Mucosa of stomach (tissue), 1 donor: ENCODE measurements around the gene SLC17A4.

Source experiments
- H3K27me3 ChIP-seq: one replicate; pipeline ENCODE4 v1.7.0; 2013; ENCODE audit warnings: mild to moderate bottlenecking, low read length; ENCODE audit not compliant: control insufficient read depth, insufficient read depth
- H3K36me3 ChIP-seq: one replicate; pipeline ENCODE4 v1.7.0; 2013; ENCODE audit warnings: low read length; ENCODE audit not compliant: control insufficient read depth, insufficient read depth
- H3K4me1 ChIP-seq: one replicate; pipeline ENCODE4 v1.7.0; 2013; ENCODE audit warnings: mild to moderate bottlenecking, low read length; ENCODE audit not compliant: control insufficient read depth, insufficient read depth
- H3K4me3 ChIP-seq: one replicate; pipeline ENCODE4 v1.7.0; 2013; ENCODE audit warnings: low read length
- H3K9ac ChIP-seq: one replicate; pipeline ENCODE4 v1.7.0; 2013; ENCODE audit warnings: mild to moderate bottlenecking, low read length, moderate library complexity
- H3K9me3 ChIP-seq: one replicate; pipeline ENCODE4 v1.7.0; 2013; ENCODE audit warnings: mild to moderate bottlenecking, low read length, moderate library complexity; ENCODE audit not compliant: control insufficient read depth
- donor health status: Pancreatic carcinoma.

Gene SLC17A4

GRCh38 chr6:25755483-25755882 is 941 bp downstream of the SLC17A4 start:
- Histone ChIP-seq H3K9ac (no peak overlapping the region), H3K27me3 (no peaks in the 10 kb centered on the region), H3K4me3 (no peak overlapping the region), H3K9me3 (no peaks in the 10 kb centered on the region), H3K36me3 (no peaks in the 10 kb centered on the region), H3K4me1 (no peaks in the 10 kb centered on the region)

- Histone ChIP-seq H3K9ac (no peak overlapping the region), H3K27me3 (no peaks in the 10 kb centered on the region), H3K4me1 (no peaks in the 10 kb centered on the region), H3K4me3 (no peak overlapping the region), H3K36me3 (no peaks in the 10 kb centered on the region), H3K9me3 (no peaks in the 10 kb centered on the region)
Measured at GRCh38 chr6:25756382-25757363, 2.1 kb downstream of the SLC17A4 start.

- no peak overlapping the region for H3K9ac ChIP-seq
- no peaks in the 10 kb centered on the region for H3K36me3 ChIP-seq
- no peaks in the 10 kb centered on the region for H3K4me1 ChIP-seq
- no peaks in the 10 kb centered on the region for H3K27me3 ChIP-seq
- H3K9me3 ChIP-seq, result no peaks in the 10 kb centered on the region
- no peak overlapping the region for H3K4me3 ChIP-seq
Measured at GRCh38 chr6:25757936-25758642, 3.5 kb downstream of the SLC17A4 start.

- H3K36me3 ChIP-seq, result no peaks in the 10 kb centered on the region
- H3K4me1 ChIP-seq, result no peaks in the 10 kb centered on the region
- H3K9me3 ChIP-seq, result no peaks in the 10 kb centered on the region
- no peak overlapping the region for H3K9ac ChIP-seq
- no peak overlapping the region for H3K4me3 ChIP-seq
- no peaks in the 10 kb centered on the region for H3K27me3 ChIP-seq
Measured at GRCh38 chr6:25764611-25765010, 10.1 kb downstream of the SLC17A4 start.

GRCh38 chr6:25768566-25768965 is 14.0 kb downstream of the SLC17A4 start:
- H3K27me3 ChIP-seq, result no peaks in the 10 kb centered on the region

GRCh38 chr6:25769983-25770382 is 15.4 kb downstream of the SLC17A4 start:
- Histone ChIP-seq H3K27me3 (no peaks in the 10 kb centered on the region), H3K36me3 (no peaks in the 10 kb centered on the region), H3K9me3 (no peaks in the 10 kb centered on the region), H3K4me1 (no peaks in the 10 kb centered on the region), H3K4me3 (no peak overlapping the region), H3K9ac (no peak overlapping the region)

More at GRCh38 chr6:25768566-25768965, 14.0 kb downstream of the SLC17A4 start:
- no peak overlapping the region for H3K4me3 ChIP-seq
- no peaks in the 10 kb centered on the region for H3K36me3 ChIP-seq
- H3K4me1 ChIP-seq, result no peaks in the 10 kb centered on the region
- no peak overlapping the region for H3K9ac ChIP-seq
- H3K9me3 ChIP-seq, result no peaks in the 10 kb centered on the region

GRCh38 chr6:25774120-25774715 is 19.7 kb downstream of the SLC17A4 start:
- Histone ChIP-seq H3K9ac (no peak overlapping the region), H3K4me1 (no peaks in the 10 kb centered on the region), H3K4me3 (no peak overlapping the region), H3K27me3 (no peaks in the 10 kb centered on the region), H3K36me3 (no peaks in the 10 kb centered on the region), H3K9me3 (no peaks in the 10 kb centered on the region)

GRCh38 chr6:25777031-25777430 is 22.5 kb downstream of the SLC17A4 start:
- Histone ChIP-seq H3K9me3 (no peaks in the 10 kb centered on the region), H3K9ac (no peak overlapping the region), H3K4me3 (no peak overlapping the region), H3K4me1 (no peaks in the 10 kb centered on the region), H3K27me3 (no peaks in the 10 kb centered on the region), H3K36me3 (no peaks in the 10 kb centered on the region)

- H3K4me1 ChIP-seq, result no peaks in the 10 kb centered on the region
- H3K9me3 ChIP-seq, result no peaks in the 10 kb centered on the region
- no peaks in the 10 kb centered on the region for H3K27me3 ChIP-seq
Measured at GRCh38 chr6:25777856-25778649, 23.5 kb downstream of the SLC17A4 start.

GRCh38 chr6:25781134-25781533 is 26.6 kb downstream of the SLC17A4 start:
- H3K4me3 ChIP-seq, result no peak overlapping the region
- no peak overlapping the region for H3K9ac ChIP-seq
- no peaks in the 10 kb centered on the region for H3K4me1 ChIP-seq
- no peaks in the 10 kb centered on the region for H3K36me3 ChIP-seq
- H3K27me3 ChIP-seq, result no peaks in the 10 kb centered on the region
- H3K9me3 ChIP-seq, result no peaks in the 10 kb centered on the region

More at GRCh38 chr6:25777856-25778649, 23.5 kb downstream of the SLC17A4 start:
- Histone ChIP-seq H3K4me3 (no peak overlapping the region), H3K9ac (no peak overlapping the region), H3K36me3 (no peaks in the 10 kb centered on the region)

- H3K4me3 ChIP-seq, result no peak overlapping the region
- H3K4me1 ChIP-seq, result no peaks in the 10 kb centered on the region
- no peaks in the 10 kb centered on the region for H3K9me3 ChIP-seq
- H3K9ac ChIP-seq, result no peak overlapping the region
- H3K36me3 ChIP-seq, result no peaks in the 10 kb centered on the region
- no peaks in the 10 kb centered on the region for H3K27me3 ChIP-seq
Measured at GRCh38 chr6:25787428-25787827, 32.9 kb downstream of the SLC17A4 start.
